Heart left ventricle (tissue), 13 donors: ENCODE measurements around the gene PLPP3.

Experiments
- CTCF ChIP-seq, 12 donors: fragments of 200-600 bp; sonication (generic) in 4 of 12; IDR thresholded peaks; one replicate each; pipeline versions ENCODE4 v1.5.0 to v1.8.0; 2018 to 2022; ENCODE audit warnings: antibody characterized with exemption in 12 of 12, mild to moderate bottlenecking in 5 of 12
- POLR2A ChIP-seq, 2 donors: fragments of 450-650 bp; IDR thresholded peaks; one replicate each; pipeline ENCODE4 v1.6.1; 2017; ENCODE audit warnings: antibody characterized with exemption in 2 of 2, mild to moderate bottlenecking in 2 of 2, moderate library complexity in 2 of 2
- donor health status: ischemic (EF 13 %, LVEDD 7.1; RV severe dilation, severe dysfunction).
- donor health status: DM: no; HTN: yes; CAD: no.
- donor health status: DM: no; HTN: no; CAD: no.
- donor health status: ischemic (EF 25% LVEDD 6.9; RV normal size, moderate dysfunction).
- donor health status: ischemic (EF 25% LVEDD 5.7; RV mildly dilated, moderate dysfunction).
- donor health status: ischemic (EF 35%, LVEDD 5.7; RV mildly dilated, moderate dysfunction).
- donor health status: nonischemic (EF 11% LVEDD 7.7; RV severe dilation, severe dysfunction).
- donor health status: DM: yes; HTN: yes; CAD: no.
- donor health status: PGD.
- donor health status: ischemic (EF 29% LVEDD 5.4; RV normal size, mild dysfunction).
- donor health status: nonischemic (EF 23%, LVEDD 6.1; RV moderate dilation, normal function).

- TF ChIP-seq CTCF (IDR thresholded peaks at IDR 0.05), result no peak
- TF ChIP-seq POLR2A (IDR thresholded peaks at IDR 0.05), result no peak
These were observed 16.4 kb downstream of the PLPP3 start for GRCh38 chr1:56562891-56563452.
